ENCODE results near the gene GSTO1.

DNA sequence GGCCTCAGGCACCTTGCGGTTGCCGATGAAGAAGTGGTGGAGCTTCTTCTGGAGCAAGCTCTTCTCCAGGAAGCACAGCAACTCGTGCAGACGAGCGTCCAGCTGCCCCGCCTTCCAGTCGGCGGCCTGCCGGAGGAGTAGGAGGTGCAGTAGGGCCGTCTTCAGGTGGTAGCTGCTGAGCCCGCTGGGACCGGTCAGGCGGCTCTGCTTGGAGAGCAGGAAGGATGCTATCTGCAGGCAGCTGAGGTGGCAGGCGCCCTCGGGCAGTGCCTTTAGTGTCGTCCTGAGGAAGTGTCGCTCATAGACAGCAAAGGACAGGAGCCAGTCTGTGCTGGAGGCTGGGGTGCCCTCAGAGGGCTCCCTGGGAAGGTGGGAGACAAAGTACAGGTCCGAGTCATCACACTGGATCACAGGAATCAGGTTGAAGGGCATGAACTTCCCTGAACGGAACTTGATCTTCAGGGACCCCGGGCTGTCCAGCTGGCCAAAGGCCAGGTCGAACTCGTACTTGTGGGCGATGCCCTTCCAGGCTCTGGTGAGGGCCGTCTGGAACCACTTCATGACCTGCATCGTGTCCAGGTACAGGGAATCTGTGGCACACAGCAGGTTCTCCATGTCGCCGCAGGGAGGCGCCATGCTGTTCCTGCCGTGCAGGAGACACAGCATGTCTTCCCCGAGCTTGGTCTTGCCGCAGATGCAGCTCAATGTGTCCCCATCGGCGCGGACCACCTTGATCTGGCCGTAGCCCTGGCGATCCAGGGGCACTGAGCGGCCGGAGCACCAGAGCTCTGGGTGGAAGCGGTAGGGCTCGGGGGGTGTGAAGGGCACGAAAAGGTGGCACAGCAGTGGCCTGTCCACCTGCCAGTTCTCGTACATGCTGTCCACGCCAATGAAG, 60.1 kb downstream of the GSTO1 start:
- TF ChIP-seq, protein P1, sequence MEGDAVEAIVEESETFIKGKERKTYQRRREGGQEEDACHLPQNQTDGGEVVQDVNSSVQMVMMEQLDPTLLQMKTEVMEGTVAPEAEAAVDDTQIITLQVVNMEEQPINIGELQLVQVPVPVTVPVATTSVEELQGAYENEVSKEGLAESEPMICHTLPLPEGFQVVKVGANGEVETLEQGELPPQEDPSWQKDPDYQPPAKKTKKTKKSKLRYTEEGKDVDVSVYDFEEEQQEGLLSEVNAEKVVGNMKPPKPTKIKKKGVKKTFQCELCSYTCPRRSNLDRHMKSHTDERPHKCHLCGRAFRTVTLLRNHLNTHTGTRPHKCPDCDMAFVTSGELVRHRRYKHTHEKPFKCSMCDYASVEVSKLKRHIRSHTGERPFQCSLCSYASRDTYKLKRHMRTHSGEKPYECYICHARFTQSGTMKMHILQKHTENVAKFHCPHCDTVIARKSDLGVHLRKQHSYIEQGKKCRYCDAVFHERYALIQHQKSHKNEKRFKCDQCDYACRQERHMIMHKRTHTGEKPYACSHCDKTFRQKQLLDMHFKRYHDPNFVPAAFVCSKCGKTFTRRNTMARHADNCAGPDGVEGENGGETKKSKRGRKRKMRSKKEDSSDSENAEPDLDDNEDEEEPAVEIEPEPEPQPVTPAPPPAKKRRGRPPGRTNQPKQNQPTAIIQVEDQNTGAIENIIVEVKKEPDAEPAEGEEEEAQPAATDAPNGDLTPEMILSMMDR (IDR thresholded peaks at IDR 0.05) = no peak
- TF ChIP-seq POLR2A (IDR thresholded peaks at IDR 0.05) = no peak

Measured in esophagus squamous epithelium (tissue), 4 donors.